KMS-11 (cell line): ENCODE results near the gene USP48.

Experiments
- H2AFZ ChIP-seq: fragments of 200-600 bp; sonication (generic); 2 replicates; pipeline ENCODE4 v1.6.1; 2016; ENCODE audit warnings: antibody characterized with exemption, mixed run types, low read depth
- H3K27ac ChIP-seq: fragments of 200-600 bp; sonication (generic); 2 replicates; pipeline ENCODE4 v1.6.1; 2016; ENCODE audit warnings: mild to moderate bottlenecking, mixed run types
- H3K27me3 ChIP-seq: fragments of 200-600 bp; sonication (generic); 2 replicates; pipeline ENCODE4 v1.6.1; 2017; ENCODE audit warnings: mild to moderate bottlenecking, low read depth, mixed run types, moderate library complexity; ENCODE audit not compliant: insufficient read depth
- H3K36me3 ChIP-seq: fragments of 200-600 bp; sonication (generic); 2 replicates; pipeline ENCODE4 v1.6.1; 2017; ENCODE audit warnings: mild to moderate bottlenecking, mixed run types; ENCODE audit not compliant: insufficient read depth
- H3K4me1 ChIP-seq: fragments of 200-600 bp; sonication (generic); 2 replicates; pipeline ENCODE4 v1.6.1; 2016; ENCODE audit warnings: mild to moderate bottlenecking, low read depth, mixed run types; ENCODE audit not compliant: poor library complexity, severe bottlenecking
- H3K4me2 ChIP-seq: fragments of 200-600 bp; sonication (generic); 2 replicates; pipeline ENCODE4 v1.7.0; 2016; ENCODE audit warnings: mild to moderate bottlenecking, mixed run types
- H3K4me3 ChIP-seq: fragments of 200-600 bp; sonication (generic); IDR thresholded peaks from 2 replicates; pipeline ENCODE4 v1.6.1; 2017; ENCODE audit warnings: low read depth, low read length, mixed read lengths; ENCODE audit not compliant: insufficient read depth
- H3K79me2 ChIP-seq: fragments of 200-600 bp; sonication (generic); 2 replicates; pipeline ENCODE4 v1.6.1; 2016; ENCODE audit warnings: low read depth, mixed run types; ENCODE audit not compliant: insufficient read depth
- H3K9ac ChIP-seq: fragments of 200-600 bp; sonication (generic); 2 replicates; pipeline ENCODE4 v1.6.1; 2016; ENCODE audit warnings: mild to moderate bottlenecking, mixed run types
- H4K20me1 ChIP-seq: fragments of 200-600 bp; sonication (generic); 2 replicates; pipeline ENCODE4 v1.6.1; 2016; ENCODE audit warnings: mild to moderate bottlenecking, mixed run types; ENCODE audit not compliant: insufficient read depth
- TF ChIP-seq, protein P1 (sequence below): fragments of 200-600 bp; sonication (generic); conservative IDR thresholded peaks from 2 replicates; pipeline ENCODE4 v1.6.1; 2017; ENCODE audit warnings: low read depth, mild to moderate bottlenecking, antibody characterized with exemption, low read length, moderate library complexity, mixed read lengths

Gene USP48

DNA sequence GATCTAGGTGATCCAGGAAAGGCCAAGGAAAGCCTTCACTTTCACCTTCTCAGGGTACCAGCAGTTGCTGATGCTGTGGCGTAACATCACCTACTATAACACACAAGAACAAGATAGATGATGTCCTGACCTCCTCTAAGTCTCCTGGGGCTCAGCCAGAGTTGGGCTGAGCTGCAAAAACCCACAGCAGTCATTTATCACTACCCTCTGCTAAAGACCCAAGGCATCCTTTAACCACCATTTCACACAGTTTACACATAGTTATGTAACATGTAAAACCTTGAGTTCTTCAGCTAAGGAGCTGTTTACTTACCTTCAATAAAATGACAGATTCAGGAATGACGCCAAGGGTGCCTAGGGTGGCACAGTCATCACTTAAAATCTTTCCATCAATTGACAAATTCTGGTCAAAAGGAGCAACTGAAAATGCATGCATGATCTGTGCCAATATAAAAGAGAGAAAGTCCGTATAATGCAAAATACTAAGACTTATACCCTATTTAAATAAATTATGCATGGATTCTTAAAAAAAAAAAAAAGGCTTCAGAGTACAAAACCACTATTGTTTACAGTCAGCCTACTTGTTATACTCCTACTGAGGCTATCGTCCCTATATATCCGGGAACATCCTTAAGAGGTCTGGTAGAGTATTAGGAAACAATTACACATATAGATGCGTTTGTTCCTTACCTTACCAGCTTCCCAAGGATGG is 93.1 kb downstream of the USP48 start:
- no peak overlapping the region for H3K27ac ChIP-seq
- H3K79me2 ChIP-seq: no peaks in the 10 kb centered on the region
- H3K4me1 ChIP-seq: no peaks in the 10 kb centered on the region
- H3K27me3 ChIP-seq: no peaks in the 10 kb centered on the region
- no peak overlapping the region for H3K4me3 ChIP-seq
- no peak overlapping the region for H3K4me2 ChIP-seq
- H4K20me1 ChIP-seq: no peaks in the 10 kb centered on the region
- no peak overlapping the region for H3K9ac ChIP-seq
- TF ChIP-seq, protein P1, sequence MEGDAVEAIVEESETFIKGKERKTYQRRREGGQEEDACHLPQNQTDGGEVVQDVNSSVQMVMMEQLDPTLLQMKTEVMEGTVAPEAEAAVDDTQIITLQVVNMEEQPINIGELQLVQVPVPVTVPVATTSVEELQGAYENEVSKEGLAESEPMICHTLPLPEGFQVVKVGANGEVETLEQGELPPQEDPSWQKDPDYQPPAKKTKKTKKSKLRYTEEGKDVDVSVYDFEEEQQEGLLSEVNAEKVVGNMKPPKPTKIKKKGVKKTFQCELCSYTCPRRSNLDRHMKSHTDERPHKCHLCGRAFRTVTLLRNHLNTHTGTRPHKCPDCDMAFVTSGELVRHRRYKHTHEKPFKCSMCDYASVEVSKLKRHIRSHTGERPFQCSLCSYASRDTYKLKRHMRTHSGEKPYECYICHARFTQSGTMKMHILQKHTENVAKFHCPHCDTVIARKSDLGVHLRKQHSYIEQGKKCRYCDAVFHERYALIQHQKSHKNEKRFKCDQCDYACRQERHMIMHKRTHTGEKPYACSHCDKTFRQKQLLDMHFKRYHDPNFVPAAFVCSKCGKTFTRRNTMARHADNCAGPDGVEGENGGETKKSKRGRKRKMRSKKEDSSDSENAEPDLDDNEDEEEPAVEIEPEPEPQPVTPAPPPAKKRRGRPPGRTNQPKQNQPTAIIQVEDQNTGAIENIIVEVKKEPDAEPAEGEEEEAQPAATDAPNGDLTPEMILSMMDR: no peak
- H2AFZ ChIP-seq: no peak overlapping the region
- no peaks in the 10 kb centered on the region for H3K36me3 ChIP-seq

DNA sequence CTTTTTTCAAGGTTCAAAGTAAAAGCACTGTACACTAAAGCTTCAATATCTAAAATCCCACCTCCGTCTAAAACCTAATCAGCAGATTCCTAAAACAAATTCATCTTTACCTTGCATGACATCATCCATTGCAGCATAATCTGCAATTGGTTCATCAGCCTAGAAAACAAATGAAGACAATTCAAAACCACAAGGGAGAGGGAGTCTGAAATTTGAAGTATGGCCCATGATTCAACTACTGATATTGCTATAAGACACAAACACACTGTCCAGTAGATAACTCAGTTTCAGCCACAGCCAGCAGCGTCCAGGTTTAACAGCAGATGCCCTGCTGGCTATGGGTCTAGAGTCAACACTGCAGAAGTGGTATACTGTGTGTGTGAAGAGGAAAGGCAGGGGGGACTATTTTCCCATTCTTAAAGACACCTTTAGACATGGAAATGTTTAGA is 95.8 kb downstream of the USP48 start:
- TF ChIP-seq, protein P1: no peak
- Histone ChIP-seq H3K36me3 (no peaks in the 10 kb centered on the region), H3K27me3 (no peaks in the 10 kb centered on the region), H3K4me1 (no peaks in the 10 kb centered on the region), H3K4me2 (no peak overlapping the region), H3K4me3 (no peak overlapping the region), H3K79me2 (no peaks in the 10 kb centered on the region), H3K27ac (no peak overlapping the region), H2AFZ (no peak overlapping the region), H3K9ac (no peak overlapping the region), H4K20me1 (no peaks in the 10 kb centered on the region)

DNA sequence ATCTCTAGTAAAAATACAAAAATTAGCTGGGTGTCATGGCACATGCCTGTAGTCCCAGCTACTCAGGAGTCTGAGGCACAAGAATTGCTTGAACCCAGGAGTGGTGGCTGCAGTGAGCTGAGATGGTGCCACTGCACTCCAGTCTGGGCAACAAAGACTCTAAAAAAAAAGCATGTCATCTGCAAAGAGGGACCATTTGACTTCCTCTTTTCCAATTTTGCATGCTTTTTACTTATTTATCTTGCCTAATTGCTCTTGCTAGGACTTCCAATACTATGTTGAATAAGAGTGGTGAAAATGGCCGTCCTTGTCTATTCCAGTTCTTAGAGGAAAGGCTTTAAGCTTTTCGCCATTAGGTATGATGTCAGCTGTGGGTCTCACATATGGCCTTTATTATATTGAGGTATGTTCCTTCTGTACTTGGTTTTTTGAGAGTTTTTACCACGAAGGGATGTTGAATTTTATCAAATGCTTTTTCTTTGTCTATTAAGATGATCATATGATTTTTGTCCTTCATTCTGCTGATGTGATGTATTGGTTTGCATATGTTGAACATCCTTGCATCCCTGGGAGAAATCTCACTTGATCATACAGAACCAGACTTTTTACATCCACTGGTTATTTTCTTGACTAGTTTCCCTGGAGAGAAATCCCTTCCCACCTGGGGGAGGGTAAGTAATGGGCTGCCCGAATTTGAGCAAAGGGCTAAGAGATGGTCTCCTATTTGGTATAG is 96.8 kb downstream of the USP48 start:
- Histone ChIP-seq H3K9ac (no peak overlapping the region), H3K4me3 (no peak overlapping the region), H4K20me1 (no peaks in the 10 kb centered on the region), H3K27ac (no peak overlapping the region), H3K79me2 (no peaks in the 10 kb centered on the region), H3K36me3 (no peaks in the 10 kb centered on the region), H3K27me3 (no peaks in the 10 kb centered on the region), H3K4me1 (no peaks in the 10 kb centered on the region), H3K4me2 (no peak overlapping the region), H2AFZ (no peak overlapping the region)
- TF ChIP-seq, protein P1: no peak

DNA sequence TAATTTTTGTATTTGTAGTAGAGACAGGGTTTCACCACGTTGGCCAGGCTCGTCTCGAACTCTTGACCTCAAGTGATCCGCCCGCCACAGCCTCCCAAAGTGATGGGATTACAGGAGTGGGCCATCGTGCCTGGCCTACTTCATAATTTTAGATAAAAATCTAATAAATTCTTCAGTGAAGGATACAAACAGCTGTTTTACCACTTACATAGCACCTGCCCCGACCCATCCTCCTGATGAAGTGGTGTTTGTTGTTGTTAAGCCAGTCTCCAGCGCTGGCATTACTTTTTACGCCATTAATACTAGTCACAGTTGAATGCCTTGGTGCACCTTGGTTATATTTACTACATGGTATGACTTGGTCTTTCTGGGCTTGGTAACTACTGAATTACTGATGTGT is 101.5 kb downstream of the USP48 start:
- Histone ChIP-seq H3K9ac (no peak overlapping the region), H3K4me2 (no peak overlapping the region), H2AFZ (no peak overlapping the region), H3K36me3 (no peaks in the 10 kb centered on the region), H3K27ac (no peak overlapping the region), H3K4me3 (no peak overlapping the region), H3K79me2 (no peaks in the 10 kb centered on the region), H4K20me1 (no peaks in the 10 kb centered on the region), H3K27me3 (no peaks in the 10 kb centered on the region), H3K4me1 (no peaks in the 10 kb centered on the region)
- TF ChIP-seq, protein P1: no peak
